Astrocyte (in vitro differentiated cells and primary cell): ENCODE results near the gene UQCRC2. TPM values are rescaled to one million over a fixed set of nuclear protein-coding genes. Genes with fewer than 3 reads are reported as not detected.

Source experiments
- DNase-seq: peaks from one replicate; pipeline ENCODE4 v3.0.0-alpha.2; 2010; ENCODE audit warnings: low read depth
- FAIRE-seq: peaks from 2 replicates; lab custom pipeline; 2011; peaks lifted over from hg19 to GRCh38; lab: Jason Lieb, UNC
- H2AFZ ChIP-seq: 2 replicates; pipeline ENCODE4 v1.6.0; 2012; ENCODE audit warnings: low read depth, low read length, inconsistent platforms
- H3K27ac ChIP-seq: 2 replicates; pipeline ENCODE4 v1.5.1; 2011; ENCODE audit warnings: low read depth, low read length, inconsistent platforms
- H3K27me3 ChIP-seq: 2 replicates; pipeline ENCODE4 v1.6.0; 2011; ENCODE audit warnings: low read length, inconsistent platforms; ENCODE audit not compliant: insufficient read depth
- H3K36me3 ChIP-seq: 2 replicates; pipeline ENCODE4 v1.5.1; 2011; ENCODE audit warnings: low read length, inconsistent platforms; ENCODE audit not compliant: insufficient read depth
- H3K4me1 ChIP-seq: 2 replicates; pipeline ENCODE4 v1.5.1; 2011; ENCODE audit warnings: low read length, inconsistent platforms; ENCODE audit not compliant: insufficient read depth
- H3K4me2 ChIP-seq: 2 replicates; pipeline ENCODE4 v1.6.0; 2012; ENCODE audit warnings: low read length, inconsistent platforms
- H3K4me3 ChIP-seq: 2 replicates; pipeline ENCODE4 v1.5.1; 2011; ENCODE audit warnings: low read depth, mild to moderate bottlenecking, low read length, inconsistent platforms; ENCODE audit not compliant: insufficient read depth
- H3K79me2 ChIP-seq: 2 replicates; pipeline ENCODE4 v1.6.0; 2012; ENCODE audit warnings: mild to moderate bottlenecking, low read length, inconsistent platforms; ENCODE audit not compliant: insufficient read depth
- H3K9ac ChIP-seq: 2 replicates; pipeline ENCODE4 v1.6.0; 2012; ENCODE audit warnings: mild to moderate bottlenecking, low read length, inconsistent platforms
- H3K9me3 ChIP-seq: 2 replicates; pipeline ENCODE4 v1.5.1; 2012; ENCODE audit warnings: low read depth, mild to moderate bottlenecking, low read length, inconsistent platforms; ENCODE audit not compliant: insufficient read depth
- H4K20me1 ChIP-seq: 2 replicates; pipeline ENCODE4 v1.6.0; 2012; ENCODE audit warnings: low read length, inconsistent platforms; ENCODE audit not compliant: insufficient read depth
- H3K27ac Mint-ChIP-seq: one replicate; pipeline ENCODE4 v1.8.0; 2021; ENCODE audit warnings: mild to moderate bottlenecking, mixed read lengths; ENCODE audit not compliant: unreplicated experiment
- H3K27me3 Mint-ChIP-seq: one replicate; pipeline ENCODE4 v1.8.0; 2021; ENCODE audit warnings: low read depth, mixed read lengths; ENCODE audit not compliant: unreplicated experiment
- H3K36me3 Mint-ChIP-seq: one replicate; pipeline ENCODE4 v1.8.0; 2021; ENCODE audit warnings: low read depth, mixed read lengths; ENCODE audit not compliant: unreplicated experiment
- H3K4me1 Mint-ChIP-seq: one replicate; pipeline ENCODE4 v1.8.0; 2021; ENCODE audit warnings: low read depth, mixed read lengths; ENCODE audit not compliant: unreplicated experiment
- H3K4me3 Mint-ChIP-seq: one replicate; pipeline ENCODE4 v1.8.0; 2021; ENCODE audit warnings: mild to moderate bottlenecking, moderate library complexity, mixed read lengths; ENCODE audit not compliant: unreplicated experiment
- H3K9me3 Mint-ChIP-seq: one replicate; pipeline ENCODE4 v1.8.0; 2021; ENCODE audit warnings: mild to moderate bottlenecking, mixed read lengths; ENCODE audit not compliant: unreplicated experiment
- CTCF ChIP-seq: IDR thresholded peaks from 2 replicates; pipeline ENCODE4 v1.5.1; 2011; ENCODE audit warnings: low read depth, mild to moderate bottlenecking, inconsistent platforms, low read length, moderate library complexity; ENCODE audit not compliant: insufficient read depth
- EZH2 ChIP-seq: IDR thresholded peaks from 2 replicates; pipeline ENCODE4 v1.6.1; 2012; ENCODE audit warnings: mild to moderate bottlenecking, low read length, inconsistent platforms; ENCODE audit not compliant: insufficient read depth
- total RNA-seq: library from RNA; stranded (reverse); gene quantifications from 2 replicates; pipeline ENCODE4 v1.2.1, GENCODE V29; 2021

The UQCRC2 gene
- total RNA-seq, 1 donor from 2014 or later = 169 TPM

GRCh38 chr16:21937336-21937829, 15.8 kb upstream of the UQCRC2 start:
- Mint-ChIP-seq H3K9me3 (no peaks in the 10 kb centered on the region), H3K27me3 (peaks cover 23% of the 10 kb centered on the region), H3K36me3 (no peaks in the 10 kb centered on the region), H3K4me3 (no peak overlapping the region), H3K4me1 (no peaks in the 10 kb centered on the region), H3K27ac (no peak overlapping the region)
- Histone ChIP-seq H3K9me3 (no peaks in the 10 kb centered on the region), H3K79me2 (no peaks in the 10 kb centered on the region), H3K9ac (no peak overlapping the region), H3K27me3 (peaks cover 13% of the 10 kb centered on the region), H3K4me3 (no peak overlapping the region), H3K4me2 (no peak overlapping the region), H3K36me3 (no peaks in the 10 kb centered on the region), H3K27ac (no peak overlapping the region), H4K20me1 (no peaks in the 10 kb centered on the region), H3K4me1 (no peaks in the 10 kb centered on the region), H2AFZ (no peak overlapping the region)
- DNase-seq (no peak), FAIRE-seq (no peak)
- TF ChIP-seq EZH2 (no peak), CTCF (no peak)

- H3K4me3 Mint-ChIP-seq = no peak overlapping the region
These were observed 12.6 kb upstream of the UQCRC2 start for GRCh38 chr16:21940570-21940969.

GRCh38 chr16:21943571-21943970, 9.6 kb upstream of the UQCRC2 start:
- H3K4me3 Mint-ChIP-seq = no peak overlapping the region

More at GRCh38 chr16:21940570-21940969, 12.6 kb upstream of the UQCRC2 start:
- Histone ChIP-seq H3K27ac (no peak overlapping the region), H3K9ac (no peak overlapping the region), H3K4me3 (no peak overlapping the region), H3K9me3 (no peaks in the 10 kb centered on the region), H2AFZ (no peak overlapping the region), H3K4me1 (no peaks in the 10 kb centered on the region), H3K4me2 (no peak overlapping the region), H3K79me2 (no peaks in the 10 kb centered on the region), H4K20me1 (no peaks in the 10 kb centered on the region), H3K27me3 (peaks cover 13% of the 10 kb centered on the region), H3K36me3 (no peaks in the 10 kb centered on the region)
- H3K27ac Mint-ChIP-seq = no peak overlapping the region
- TF ChIP-seq EZH2 = no peak
- no peak for DNase-seq
- H3K4me1 Mint-ChIP-seq = no peaks in the 10 kb centered on the region
- FAIRE-seq = no peak
- no peaks in the 10 kb centered on the region for H3K9me3 Mint-ChIP-seq
- H3K36me3 Mint-ChIP-seq = no peaks in the 10 kb centered on the region
- H3K27me3 Mint-ChIP-seq = peaks cover 30% of the 10 kb centered on the region

More at GRCh38 chr16:21943571-21943970, 9.6 kb upstream of the UQCRC2 start:
- Histone ChIP-seq H3K9ac (no peak overlapping the region), H4K20me1 (no peaks in the 10 kb centered on the region), H3K79me2 (no peaks in the 10 kb centered on the region), H3K4me3 (no peak overlapping the region), H3K9me3 (no peaks in the 10 kb centered on the region), H2AFZ (no peak overlapping the region), H3K27me3 (peaks cover 7% of the 10 kb centered on the region), H3K4me2 (no peak overlapping the region), H3K27ac (no peak overlapping the region), H3K4me1 (no peaks in the 10 kb centered on the region), H3K36me3 (no peaks in the 10 kb centered on the region)
- Mint-ChIP-seq H3K4me1 (no peaks in the 10 kb centered on the region), H3K27me3 (peaks cover 34% of the 10 kb centered on the region), H3K36me3 (peaks cover 2% of the 10 kb centered on the region), H3K9me3 (peaks cover 2% of the 10 kb centered on the region), H3K27ac (no peak overlapping the region)
- TF ChIP-seq EZH2 (no peak), CTCF (no peak)
- no peak for FAIRE-seq
- no peak for DNase-seq
